Measurements from ENCODE around the gene FOXG1.

GRCh38 chr14:28807518-28807917 lies 40.9 kb downstream of the FOXG1 start:
- TF ChIP-seq POLR2A (IDR thresholded peaks at IDR 0.05; ENCODE audit: extremely low read depth, insufficient read length) (no peak), CTCF (IDR thresholded peaks at IDR 0.05; ENCODE audit: low read depth, low read length) (no peak), MYC (IDR thresholded peaks at IDR 0.05; ENCODE audit: low read depth, low read length) (no peak), MAX (IDR thresholded peaks at IDR 0.05; ENCODE audit: low read depth, low read length) (no peak)

All from NB4 (cell line).